DMS153 (cell line): ENCODE measurements around the gene APP.

ENCODE experiments used
- DNase-seq: peaks from one replicate; lab custom pipeline; 2025; lab: John Stamatoyannopoulos, UW

Gene APP

GRCh38 chr21:25970254-25970930 is 200.2 kb downstream of the APP start:
- DNase-seq: no peak

GRCh38 chr21:25967901-25968438 is 202.6 kb downstream of the APP start:
- no peak for DNase-seq

GRCh38 chr21:25967181-25967900 is 203.2 kb downstream of the APP start:
- DNase-seq: no peak

- DNase-seq: no peak
Observed at GRCh38 chr21:25965951-25966707, 204.4 kb downstream of the APP start.

GRCh38 chr21:25964926-25965325 is 205.6 kb downstream of the APP start:
- DNase-seq: no peak

GRCh38 chr21:25964015-25964414 is 206.6 kb downstream of the APP start:
- DNase-seq: no peak

- DNase-seq: no peak
Observed at GRCh38 chr21:25963181-25963580, 207.4 kb downstream of the APP start.

GRCh38 chr21:25961042-25961441 is 209.5 kb downstream of the APP start:
- no peak for DNase-seq

- no peak for DNase-seq
Observed at GRCh38 chr21:25960402-25960801, 210.2 kb downstream of the APP start.

GRCh38 chr21:25959799-25960198 is 210.8 kb downstream of the APP start:
- no peak for DNase-seq

GRCh38 chr21:25956993-25957714 is 213.4 kb downstream of the APP start:
- DNase-seq: no peak

GRCh38 chr21:25955646-25956045 is 214.9 kb downstream of the APP start:
- DNase-seq: no peak

GRCh38 chr21:25953659-25954058 is 216.9 kb downstream of the APP start:
- no peak for DNase-seq

- no peak for DNase-seq
Observed at GRCh38 chr21:25953196-25953595, 217.4 kb downstream of the APP start.

- no peak for DNase-seq
Observed at GRCh38 chr21:25952306-25952705, 218.3 kb downstream of the APP start.

- no peak for DNase-seq
Observed at GRCh38 chr21:25949701-25950100, 220.9 kb downstream of the APP start.

GRCh38 chr21:25944672-25945213 is 225.8 kb downstream of the APP start:
- no peak for DNase-seq

- no peak for DNase-seq
Observed at GRCh38 chr21:25944082-25944481, 226.5 kb downstream of the APP start.

GRCh38 chr21:25942135-25942534 is 228.4 kb downstream of the APP start:
- no peak for DNase-seq

- DNase-seq: no peak
Observed at GRCh38 chr21:25939396-25939761, 231.2 kb downstream of the APP start.

- DNase-seq: no peak
Observed at GRCh38 chr21:25938658-25939395, 231.7 kb downstream of the APP start.
